HG03196 (cell line): ENCODE results near the gene PLCB4.
"Not testable (repeated sequence)": the region's sequence is repeated elsewhere in the genome, so short reads cannot be mapped to it uniquely, and the experiment has no call there.

ENCODE experiments used
- ATAC-seq: cut with Tn5 transposase; IDR thresholded peaks from one replicate; pipeline ENCODE4 v1.9.1; 2021; ENCODE audit not compliant: unreplicated experiment

PLCB4 gene

DNA sequence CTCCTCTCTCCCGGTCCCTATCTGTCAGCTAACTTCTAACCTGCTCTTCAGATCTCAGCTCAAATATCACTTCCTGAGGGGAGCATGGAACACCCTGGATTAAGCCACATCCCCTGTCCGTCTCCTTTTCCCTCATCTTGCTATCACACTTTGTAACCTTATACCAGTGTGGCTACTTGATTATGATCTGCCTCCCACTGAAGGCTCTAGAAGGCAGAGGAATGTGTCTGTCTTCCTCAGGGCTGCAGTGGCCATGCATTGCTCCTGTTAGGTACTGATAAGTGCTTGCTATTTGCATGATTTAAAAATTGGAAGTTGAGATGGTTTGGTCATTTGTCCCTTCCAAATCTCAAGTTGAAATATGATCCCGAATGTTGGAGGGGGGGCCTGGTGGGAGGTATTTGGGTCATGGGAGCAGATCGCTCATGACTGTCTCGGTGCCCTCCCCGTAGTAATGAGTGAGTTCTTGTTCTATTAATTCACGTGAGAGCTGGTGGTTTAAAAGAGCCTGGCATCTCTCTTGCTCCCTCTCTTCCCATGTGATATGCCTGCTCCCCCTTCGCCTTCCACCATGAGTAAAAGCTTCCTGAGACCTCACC is 71.4 kb downstream of the PLCB4 start:
- no peak for ATAC-seq

DNA sequence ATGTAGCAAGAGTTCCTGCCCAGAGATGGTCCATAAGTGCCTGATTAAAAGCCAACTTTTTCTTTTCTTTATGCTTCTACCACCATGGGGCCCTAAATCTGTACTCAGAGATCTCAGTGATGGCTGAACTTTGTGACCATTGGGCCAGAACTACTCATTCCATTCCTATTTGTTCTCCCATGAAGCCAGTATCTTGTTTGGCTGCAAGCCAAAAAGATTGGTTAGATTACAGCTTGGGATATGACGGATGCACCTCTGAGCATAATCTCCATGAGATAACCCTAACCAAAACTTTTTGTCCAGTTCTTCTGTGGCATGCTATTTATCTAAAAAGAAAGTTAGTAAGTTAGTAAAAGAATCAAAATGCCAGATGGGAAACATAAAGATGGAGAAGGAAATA is 72.2 kb downstream of the PLCB4 start:
- no peak for ATAC-seq

DNA sequence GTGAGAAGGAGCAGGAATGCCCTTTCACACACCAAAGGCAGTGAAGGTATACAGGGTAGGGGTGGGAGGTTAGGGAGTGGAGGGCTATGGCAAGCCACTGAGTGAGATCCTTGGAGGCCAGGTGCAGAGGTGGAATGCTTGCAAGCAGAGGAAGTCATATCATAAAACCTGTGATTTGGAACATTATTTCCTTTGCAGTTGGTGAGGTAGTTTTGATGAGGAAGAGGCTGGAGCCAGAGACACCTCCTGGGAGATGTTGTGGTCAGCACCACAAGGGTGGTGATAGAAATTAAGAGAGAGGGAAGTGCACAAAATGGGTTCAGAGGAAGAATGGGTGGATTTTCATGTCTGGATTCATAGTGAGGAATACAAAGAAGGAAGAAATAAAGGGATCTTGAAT is 73.0 kb downstream of the PLCB4 start:
- ATAC-seq: no peak

DNA sequence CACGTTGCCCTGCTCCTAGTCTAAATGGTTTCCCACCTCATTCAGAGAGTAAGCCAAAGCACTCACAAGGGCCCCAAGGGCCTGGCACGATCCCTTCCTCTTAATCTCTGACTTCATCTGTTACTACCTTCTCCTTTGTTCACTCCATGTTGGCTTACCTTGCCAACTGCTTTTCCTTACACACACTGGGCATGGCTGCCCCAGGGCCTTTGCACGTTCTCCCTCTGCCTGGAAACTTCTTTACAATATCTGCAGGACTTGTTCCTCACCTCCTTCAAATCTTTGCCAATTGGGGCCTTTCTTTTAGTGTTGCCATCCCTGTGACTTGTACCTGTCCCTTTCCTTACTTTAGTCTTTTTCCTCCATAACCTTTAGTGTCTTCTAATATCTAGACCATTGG is 73.9 kb downstream of the PLCB4 start:
- ATAC-seq: no peak

DNA sequence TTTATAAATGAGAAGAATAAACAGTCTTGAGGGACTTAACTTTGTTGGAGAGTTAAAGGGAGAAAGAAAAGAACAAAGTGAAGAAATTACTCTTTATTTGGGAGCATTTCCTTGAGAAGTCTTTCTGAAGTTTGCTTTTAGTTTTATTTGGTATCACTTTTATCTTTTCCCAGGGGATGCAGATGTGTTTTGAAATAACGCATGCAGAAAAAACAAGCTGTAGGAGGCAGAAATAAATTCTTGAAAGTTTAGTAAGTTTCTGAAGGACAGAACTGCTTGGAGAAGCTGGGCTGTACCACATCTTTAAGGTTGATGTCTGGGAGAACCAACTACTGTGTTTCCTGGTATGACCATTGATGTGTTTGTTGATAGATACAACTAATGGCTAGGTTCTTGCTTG is 75.0 kb downstream of the PLCB4 start:
- ATAC-seq: no peak

DNA sequence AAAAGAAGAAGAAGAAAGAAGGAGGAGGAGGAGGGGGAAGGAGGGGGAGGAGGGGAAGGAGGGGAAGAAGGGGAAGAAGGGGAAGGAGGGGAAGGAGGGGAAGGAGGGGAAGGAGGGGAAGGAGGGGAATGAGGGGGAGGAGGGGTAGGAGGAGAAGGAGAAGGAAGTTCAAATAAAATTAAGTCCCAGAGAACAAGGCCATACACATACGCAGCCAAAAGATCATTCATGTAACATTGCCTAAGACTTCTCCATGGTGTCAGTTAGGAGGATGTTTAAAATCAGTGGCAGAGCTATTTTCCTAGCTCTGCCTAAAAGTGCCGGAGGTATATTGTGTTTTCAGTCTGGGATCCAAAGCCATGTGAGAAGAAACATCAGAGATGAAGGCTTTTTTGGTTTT is 75.8 kb downstream of the PLCB4 start:
- no peak for ATAC-seq

DNA sequence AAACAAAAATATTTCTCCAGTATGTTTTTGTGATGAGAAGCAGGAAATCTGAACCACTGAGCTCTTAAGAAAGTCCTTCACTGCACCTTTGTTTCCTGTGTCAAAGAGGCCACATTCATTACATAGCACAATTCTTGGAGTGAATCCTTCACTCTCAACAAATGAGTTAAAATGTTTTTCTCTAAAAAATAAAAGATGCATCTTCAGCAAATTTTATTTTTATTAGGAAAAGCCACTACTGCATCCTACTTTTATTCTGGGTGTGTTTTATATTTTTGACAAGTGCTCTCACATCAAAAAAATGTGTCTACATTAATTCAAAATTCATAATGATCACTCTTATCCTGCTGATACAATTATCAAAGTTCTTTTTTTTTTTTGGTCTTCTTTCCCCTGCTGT is 76.3 kb downstream of the PLCB4 start:
- ATAC-seq: no peak

DNA sequence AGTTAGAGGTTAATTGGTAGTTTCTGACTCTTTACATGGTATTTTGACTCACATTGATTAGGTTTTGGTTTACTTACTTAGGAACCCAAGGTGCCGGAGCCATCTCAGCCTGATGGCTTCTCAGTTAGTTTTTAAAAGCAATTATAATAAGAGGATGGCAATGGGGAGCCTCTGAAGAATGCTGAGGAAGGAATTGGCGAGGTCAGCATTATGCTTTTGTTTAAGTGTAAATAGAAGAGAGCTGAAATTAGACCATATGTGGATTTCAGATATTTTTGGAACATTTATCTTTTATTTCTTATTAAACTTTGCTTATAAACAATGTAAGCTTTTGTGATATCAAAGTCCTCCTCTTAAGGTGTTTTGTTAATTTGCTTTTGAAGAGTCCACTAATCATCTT is 77.8 kb downstream of the PLCB4 start:
- ATAC-seq: no peak

DNA sequence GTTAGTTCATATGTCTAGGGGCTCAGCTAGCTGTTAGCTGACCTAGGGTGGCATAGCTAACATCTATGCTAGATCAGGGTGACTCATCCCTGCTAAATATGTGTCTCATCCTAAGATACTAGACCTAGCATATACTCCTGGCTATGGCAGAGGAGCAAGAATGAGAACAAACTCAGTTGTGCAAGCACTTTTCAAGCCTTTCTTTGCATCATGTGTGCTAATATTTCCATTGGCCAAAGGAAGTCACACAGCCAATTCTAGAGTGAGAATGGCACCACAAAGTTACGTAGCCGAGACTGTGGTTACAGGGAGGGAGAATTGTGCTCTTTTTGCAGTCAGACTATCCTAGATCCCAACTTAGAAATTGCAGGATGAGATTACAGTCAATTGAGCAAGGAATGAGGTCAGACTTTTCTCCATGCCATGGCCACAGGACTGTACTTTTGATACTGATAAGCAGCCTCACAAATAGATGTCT is 78.7 kb downstream of the PLCB4 start:
- ATAC-seq: no peak

DNA sequence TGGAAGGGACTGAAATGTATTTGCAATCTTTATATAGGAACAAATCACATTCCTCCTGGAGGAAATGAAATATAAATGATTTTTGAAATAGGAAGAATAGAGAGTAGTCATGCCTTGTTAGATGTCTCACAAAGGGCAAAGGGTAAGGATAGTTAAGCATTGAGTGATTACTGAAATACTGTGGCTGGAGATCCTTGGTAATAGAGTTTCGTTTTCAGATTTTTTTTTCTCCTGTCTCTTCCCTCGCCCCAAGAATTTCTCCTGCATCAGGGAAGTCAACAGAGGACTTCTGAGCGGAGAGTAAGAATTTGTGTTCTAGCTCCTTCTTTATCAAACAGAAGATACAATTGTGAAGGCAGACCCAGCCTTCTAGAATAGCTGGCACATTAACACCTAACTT is 79.4 kb downstream of the PLCB4 start:
- ATAC-seq: no peak

DNA sequence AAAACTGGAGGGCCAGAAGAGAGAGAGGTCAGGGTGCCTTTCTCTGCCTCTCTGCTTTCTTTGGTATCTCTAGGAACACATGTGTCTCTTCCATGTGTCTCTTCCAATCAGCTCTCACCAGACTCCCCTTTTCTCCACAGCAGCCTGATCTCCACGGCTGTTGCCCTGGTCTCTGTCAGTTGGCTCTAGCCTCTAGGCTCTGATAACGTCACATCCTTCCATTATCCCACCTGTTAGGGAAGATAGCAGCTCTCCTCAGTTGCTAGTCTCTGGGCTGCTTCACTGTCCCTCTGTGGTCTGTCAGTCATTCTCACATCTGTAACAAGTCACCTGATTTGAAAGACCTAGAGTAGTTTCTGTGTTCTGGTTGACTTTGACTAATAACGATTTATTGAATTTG is 80.2 kb downstream of the PLCB4 start:
- ATAC-seq: no peak

DNA sequence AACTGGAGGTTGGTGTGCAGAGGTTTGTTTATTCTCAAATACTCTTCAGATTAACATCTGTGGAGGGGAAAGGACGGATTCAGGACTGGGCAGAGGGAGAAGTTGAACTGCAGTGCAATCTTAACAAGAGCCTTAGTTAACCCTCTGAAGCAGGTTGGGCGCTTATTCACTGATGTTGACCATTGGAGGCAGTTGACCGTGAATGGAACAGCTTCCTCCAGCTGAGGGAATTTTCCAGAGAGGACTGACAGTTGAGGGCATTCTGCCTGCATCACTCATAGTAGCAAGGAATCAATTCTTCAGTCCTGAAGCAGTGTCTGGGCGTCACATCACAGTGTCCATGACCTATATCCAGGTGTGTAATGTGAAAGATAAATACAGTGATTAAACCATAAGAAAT is 80.9 kb downstream of the PLCB4 start:
- ATAC-seq: no peak

DNA sequence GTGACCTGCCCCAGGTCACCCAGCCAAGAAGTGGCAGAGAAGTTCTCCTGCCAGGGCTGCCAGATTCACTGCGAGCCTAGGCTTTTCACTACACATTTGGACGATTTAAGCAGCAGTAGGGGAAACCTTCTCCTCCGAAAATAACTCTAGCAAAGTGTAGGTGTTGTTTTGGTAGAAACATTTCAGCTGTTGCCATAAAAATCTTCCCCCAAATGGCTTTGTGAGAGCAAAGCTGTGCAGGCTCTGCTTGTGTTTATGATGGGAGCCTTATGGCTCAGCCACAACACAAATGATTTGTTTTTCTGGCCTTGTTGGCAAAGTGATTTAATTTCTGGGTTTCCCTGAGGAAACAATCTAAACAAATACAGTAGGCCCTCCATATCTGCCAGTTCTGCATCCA is 81.8 kb downstream of the PLCB4 start:
- no peak for ATAC-seq

DNA sequence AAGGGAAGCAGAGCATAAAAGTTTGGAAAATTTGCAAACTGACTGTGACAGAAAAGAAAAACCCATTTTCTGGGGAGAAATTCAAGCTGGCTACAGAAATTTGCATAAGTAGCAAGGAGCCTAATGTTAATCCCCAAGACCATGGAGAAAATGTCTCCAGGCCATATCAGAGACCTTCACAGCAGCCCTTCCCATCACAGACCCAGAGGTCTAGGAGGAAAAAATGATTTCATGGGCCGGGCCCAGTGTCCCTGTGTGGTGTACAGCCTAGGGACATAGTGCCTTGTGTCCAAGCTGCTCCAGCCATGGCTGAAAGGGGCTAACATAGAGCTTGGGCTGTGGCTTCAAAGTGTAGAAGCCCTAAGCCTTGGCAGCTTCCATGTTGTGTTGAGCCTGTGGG is 83.3 kb downstream of the PLCB4 start:
- not testable (repeated sequence) for ATAC-seq

DNA sequence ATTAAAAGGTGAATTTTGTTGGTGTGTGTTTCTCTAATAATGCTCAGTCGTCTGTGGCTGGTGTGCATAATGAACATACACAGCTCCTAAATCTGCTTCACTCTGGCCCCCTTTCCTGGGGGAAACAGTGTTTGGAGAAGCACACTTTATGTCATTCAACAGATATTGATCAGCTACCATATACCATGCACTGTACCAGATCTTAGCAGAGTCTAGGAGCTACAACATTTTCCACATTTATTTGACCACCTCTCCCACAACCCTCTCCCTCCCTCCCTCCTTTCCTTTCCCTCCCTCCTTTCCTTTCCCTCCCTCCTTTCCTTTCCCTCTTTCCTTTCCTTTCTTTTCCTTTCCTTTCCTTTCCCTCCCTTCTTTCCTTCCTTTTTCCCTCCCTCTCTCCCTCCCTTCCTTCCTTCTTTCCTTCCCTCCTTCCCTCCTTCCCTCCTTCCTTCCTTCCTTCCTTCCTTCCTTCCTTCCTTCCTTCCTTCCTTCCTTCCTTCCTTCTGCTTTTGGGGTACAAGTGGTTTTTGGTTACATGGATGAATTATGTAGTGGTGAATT is 85.7 kb downstream of the PLCB4 start:
- no peak for ATAC-seq

DNA sequence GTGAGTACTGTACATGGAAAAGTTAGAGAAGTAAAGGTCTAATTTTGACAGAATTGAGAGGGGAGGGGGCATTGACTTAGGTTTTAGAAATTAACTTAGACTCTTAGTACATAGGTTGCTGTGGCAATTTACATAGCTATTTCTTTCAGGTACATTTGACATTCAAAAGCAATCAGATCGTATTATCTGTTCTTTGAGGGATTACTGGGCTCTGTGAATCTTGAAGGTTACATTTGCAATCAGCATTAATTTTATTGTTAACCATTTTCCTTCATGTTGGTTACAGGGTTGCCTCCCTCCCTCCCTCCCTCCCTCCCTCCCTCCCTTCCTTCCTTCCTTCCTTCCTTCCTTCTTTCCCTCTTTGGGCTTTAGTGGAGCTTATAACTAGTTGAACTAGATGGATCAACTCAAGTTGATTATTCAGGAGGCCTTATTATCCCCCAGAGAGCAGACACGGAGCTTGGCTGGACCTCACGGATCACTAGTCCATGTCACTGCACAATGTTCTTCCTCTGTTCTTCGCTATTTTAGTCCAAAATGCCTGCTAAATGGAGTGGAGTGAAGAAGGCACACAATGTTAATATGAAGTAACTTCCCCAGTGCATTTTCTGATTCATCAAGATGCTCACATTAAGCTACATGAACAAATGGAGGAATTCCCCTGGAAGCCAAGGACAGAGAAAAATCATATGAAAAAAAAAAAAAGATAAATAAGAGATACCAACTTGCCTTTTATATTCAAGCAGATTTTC is 87.8 kb downstream of the PLCB4 start:
- no peak for ATAC-seq

DNA sequence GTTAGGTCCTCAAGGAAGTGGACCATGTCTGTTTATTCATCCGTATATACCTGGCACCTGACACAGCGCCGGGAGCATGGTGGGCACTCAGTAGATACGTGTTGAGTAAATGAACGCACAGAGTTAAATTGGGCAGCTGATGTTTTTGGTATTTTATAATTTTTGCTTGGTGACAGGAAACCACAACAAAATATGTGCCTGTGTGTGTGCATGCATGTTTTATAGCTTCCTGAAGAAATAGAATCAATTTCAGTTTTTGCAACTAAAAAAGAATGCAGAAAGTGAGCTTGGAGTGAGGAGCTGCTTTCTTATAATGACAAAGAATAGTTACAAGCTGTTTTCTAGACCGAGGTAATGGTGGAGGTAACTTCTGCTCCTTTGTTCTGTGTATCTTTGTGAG is 91.4 kb downstream of the PLCB4 start:
- no peak for ATAC-seq

DNA sequence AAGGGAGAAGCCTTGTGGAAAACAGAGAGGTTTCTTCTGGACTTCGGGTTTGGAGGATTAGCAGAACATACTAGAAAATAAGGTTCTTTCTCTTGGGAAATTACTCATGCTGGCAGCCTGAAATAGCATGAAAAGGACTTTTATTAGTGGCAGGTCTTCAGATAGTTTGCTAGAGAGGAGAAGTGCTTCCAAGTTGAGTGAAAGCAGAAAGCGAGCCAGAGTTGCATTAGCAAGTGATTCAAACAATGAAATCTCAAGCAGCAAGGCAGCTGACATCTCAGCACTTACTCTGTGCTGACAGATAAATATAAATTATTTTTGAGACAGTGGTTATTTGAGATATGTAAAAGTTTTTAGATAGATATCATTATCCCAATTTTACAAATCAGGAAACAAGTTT is 91.9 kb downstream of the PLCB4 start:
- no peak for ATAC-seq

DNA sequence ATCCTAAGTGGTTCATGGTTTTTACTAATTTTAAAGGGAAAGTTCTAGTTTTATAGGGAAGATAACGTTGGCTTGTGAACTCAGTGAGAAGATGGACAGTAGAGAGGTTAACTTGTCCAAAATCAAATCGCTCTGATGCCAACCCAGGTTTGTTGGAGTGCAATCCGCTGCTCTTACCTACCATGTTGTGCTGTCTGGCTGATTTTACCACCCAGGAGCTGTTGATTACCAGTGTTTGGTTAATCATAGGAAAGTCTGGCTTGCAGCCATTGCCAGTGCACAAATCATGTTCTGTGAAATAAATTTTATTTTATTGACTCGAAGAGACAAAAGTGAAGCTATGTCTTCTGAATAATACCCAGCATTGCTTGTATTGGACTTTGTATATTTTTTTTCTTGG is 92.4 kb downstream of the PLCB4 start:
- ATAC-seq: no peak

DNA sequence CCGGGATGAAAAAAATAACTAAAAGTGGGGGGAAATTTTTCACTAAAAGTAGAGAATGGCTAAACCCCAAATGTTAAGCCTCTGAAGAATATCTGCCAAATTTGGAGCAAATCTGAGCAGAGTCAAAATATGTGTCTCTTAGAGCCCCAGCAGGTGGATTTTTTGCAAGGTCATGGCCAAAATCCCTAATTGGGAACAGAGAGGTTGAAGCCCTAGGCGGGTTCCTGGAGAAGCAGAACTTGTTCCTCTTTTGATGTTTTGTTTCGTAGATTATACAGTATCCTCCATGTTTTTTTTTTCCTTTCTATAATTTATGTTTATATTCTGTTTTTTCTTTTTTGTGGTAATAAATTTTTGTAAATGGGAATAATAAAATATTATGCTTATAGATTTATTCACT is 94.4 kb downstream of the PLCB4 start:
- no peak for ATAC-seq

DNA sequence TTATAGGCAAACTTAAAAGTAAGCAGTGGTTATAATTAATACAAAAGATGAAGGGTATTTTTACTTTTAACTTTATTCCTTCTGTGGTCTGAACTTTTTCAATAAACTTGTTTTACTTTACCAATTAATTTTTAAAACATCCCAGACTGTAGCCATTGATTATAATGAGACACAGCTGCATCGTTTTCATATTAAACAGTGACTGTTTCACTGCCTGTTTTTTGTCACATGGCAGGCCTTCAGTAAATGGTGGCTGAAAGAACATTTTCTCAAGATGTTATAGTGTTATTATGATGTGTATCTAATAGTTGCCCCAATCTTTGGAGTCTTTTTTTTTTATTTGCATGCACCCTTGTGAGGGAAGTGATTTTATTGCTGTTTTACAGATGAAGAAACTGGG is 95.1 kb downstream of the PLCB4 start:
- ATAC-seq: no peak

DNA sequence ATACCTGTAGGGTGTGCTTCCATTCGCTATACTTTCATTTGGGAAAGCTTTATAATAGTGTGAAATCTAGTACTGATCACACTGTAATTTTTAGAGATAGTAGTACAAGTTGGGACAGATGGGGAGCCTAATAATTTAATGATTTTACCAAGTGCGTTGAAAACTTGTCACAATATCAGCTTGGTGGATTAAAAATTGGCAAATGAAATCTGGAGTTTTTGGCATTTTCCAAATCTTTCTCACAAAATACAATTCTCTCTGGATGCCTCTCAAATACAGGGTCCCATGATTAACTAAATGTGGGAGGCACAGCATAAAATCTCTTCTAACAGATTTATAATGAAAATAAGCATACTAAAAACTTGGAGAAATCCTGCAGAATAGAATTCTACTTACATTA is 96.4 kb downstream of the PLCB4 start:
- ATAC-seq: no peak
